Effector CD8-positive, alpha-beta T cell (primary cell): Measurements from ENCODE around the gene DIAPH2.
"Not testable (repeated sequence)": the region's sequence is repeated elsewhere in the genome, so short reads cannot be mapped to it uniquely, and the experiment has no call there.

ENCODE experiments used
- DNase-seq: peaks from one replicate; lab custom pipeline; 2025; lab: John Stamatoyannopoulos, UW

Gene DIAPH2

GRCh38 chrX:96715481-96715880, 30.8 kb downstream of the DIAPH2 start:
- no peak for DNase-seq

- no peak for DNase-seq
These were observed 34.7 kb downstream of the DIAPH2 start for GRCh38 chrX:96719161-96719875.

- DNase-seq, result no peak
These were observed 36.7 kb downstream of the DIAPH2 start for GRCh38 chrX:96721354-96721753.

GRCh38 chrX:96722781-96723180, 38.1 kb downstream of the DIAPH2 start:
- no peak for DNase-seq

GRCh38 chrX:96729053-96729452, 44.4 kb downstream of the DIAPH2 start:
- DNase-seq, result no peak

- no peak for DNase-seq
These were observed 45.4 kb downstream of the DIAPH2 start for GRCh38 chrX:96729868-96730643.

GRCh38 chrX:96731000-96731399, 46.4 kb downstream of the DIAPH2 start:
- not testable (repeated sequence) for DNase-seq

GRCh38 chrX:96743367-96744073, 58.9 kb downstream of the DIAPH2 start:
- no peak for DNase-seq

- no peak for DNase-seq
These were observed 68.1 kb downstream of the DIAPH2 start for GRCh38 chrX:96752781-96753180.

- DNase-seq, result no peak
These were observed 68.6 kb downstream of the DIAPH2 start for GRCh38 chrX:96753230-96753629.

- no peak for DNase-seq
These were observed 71.8 kb downstream of the DIAPH2 start for GRCh38 chrX:96756491-96756890.

GRCh38 chrX:96761566-96761965, 76.9 kb downstream of the DIAPH2 start:
- DNase-seq, result no peak

- no peak for DNase-seq
These were observed 79.0 kb downstream of the DIAPH2 start for GRCh38 chrX:96763608-96764007.

GRCh38 chrX:96764864-96765263, 80.2 kb downstream of the DIAPH2 start:
- DNase-seq, result no peak

GRCh38 chrX:96770315-96770714, 85.7 kb downstream of the DIAPH2 start:
- DNase-seq, result no peak

GRCh38 chrX:96771486-96771885, 86.8 kb downstream of the DIAPH2 start:
- DNase-seq, result no peak

- DNase-seq, result no peak
These were observed 89.5 kb downstream of the DIAPH2 start for GRCh38 chrX:96774116-96774515.

- DNase-seq, result no peak
These were observed 92.3 kb downstream of the DIAPH2 start for GRCh38 chrX:96776966-96777365.

- no peak for DNase-seq
These were observed 106.9 kb downstream of the DIAPH2 start for GRCh38 chrX:96791559-96791958.

GRCh38 chrX:96792047-96792446, 107.4 kb downstream of the DIAPH2 start:
- DNase-seq, result no peak

- DNase-seq, result no peak
These were observed 114.3 kb downstream of the DIAPH2 start for GRCh38 chrX:96798982-96799381.

- DNase-seq, result no peak
These were observed 122.7 kb downstream of the DIAPH2 start for GRCh38 chrX:96807318-96807717.

- DNase-seq, result no peak
These were observed 136.3 kb downstream of the DIAPH2 start for GRCh38 chrX:96820935-96821334.
